SU-DHL-6 (cell line): Measurements from ENCODE around the gene MAP2K1.

Experiments
- CTCF ChIP-seq: fragments of 200-600 bp; sonication (generic); IDR thresholded peaks from one replicate; pipeline ENCODE4 v1.5.1; 2017; ENCODE audit warnings: antibody characterized with exemption, mild to moderate bottlenecking, low read length, moderate library complexity; ENCODE audit not compliant: insufficient read depth, poor library complexity, severe bottlenecking
- EZH2phosphoT487 ChIP-seq: fragments of 200-600 bp; sonication (generic), shearing (Covaris generic); conservative IDR thresholded peaks from 2 replicates; pipeline ENCODE4 v1.6.1; 2018; ENCODE audit warnings: mild to moderate bottlenecking, antibody characterized with exemption, low read length, moderate library complexity, mixed read lengths

DNA sequence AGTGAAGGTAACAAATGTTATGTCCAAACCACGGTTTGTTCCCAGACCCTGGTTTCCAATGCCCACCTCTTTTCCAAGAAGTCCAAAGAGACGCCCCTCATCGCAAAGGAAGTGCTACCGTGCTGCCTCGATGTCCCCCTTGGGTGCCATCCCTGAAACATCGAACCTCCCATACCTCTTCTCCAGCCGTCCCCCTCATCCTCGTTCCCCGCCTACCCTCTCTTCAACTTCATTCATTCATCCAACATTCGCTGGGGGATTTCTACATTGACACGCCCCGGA lies 30.7 kb upstream of the MAP2K1 start:
- no peak for TF ChIP-seq CTCF
- no peak for TF ChIP-seq EZH2phosphoT487
